HepG2 (cell line): ENCODE results near the gene ICOS. TPM values are rescaled to one million over a fixed set of nuclear protein-coding genes. Genes with fewer than 3 reads are reported as not detected.

Experiments
- ATAC-seq: fragments of 200-7000 bp; cut with Tn5 transposase; 3 replicates; pipeline ENCODE4 v1.9.1; 2020; ENCODE audit warnings: mild to moderate bottlenecking, moderate library complexity
- BruUV-seq: library from RNA; stranded (reverse); fragments of 400-500 nt; replicated peaks from 2 replicates; lab custom pipeline; 2021; lab: Mats Ljungman, UMichigan
- CTCF ChIA-PET: fragments of 300-600 bp; formaldehyde crosslinking; extraction: SDS; loops from one replicate; lab custom pipeline; 2021; ENCODE audit warnings: low total read pairs, inconsistent platforms, low intra/inter-chr PET ratio; lab: Yijun Ruan, JAX
- POLR2A ChIA-PET: fragments of 350-600 bp; sonication (Branson Sonifier 250); formaldehyde crosslinking; loops from one replicate; lab custom pipeline; 2020; ENCODE audit warnings: antibody characterized with exemption, inconsistent platforms; lab: Yijun Ruan, JAX
- DNase-seq: peaks from one replicate; pipeline ENCODE4 v3.0.0-alpha.2; 2015; ENCODE audit warnings: low spot score
- FAIRE-seq: peaks from 3 replicates; lab custom pipeline; 2011; peaks lifted over from hg19 to GRCh38; lab: Jason Lieb, UNC
- H2AFZ ChIP-seq: one replicate; pipeline ENCODE4 v1.6.1; 2011; ENCODE audit warnings: low read length, inconsistent platforms
- H3K27ac ChIP-seq: fragments of 300-600 bp; 3 replicates; pipeline ENCODE4 v1.8.0; 2011; ENCODE audit warnings: mixed run types, mild to moderate bottlenecking, mixed read lengths, low read length, inconsistent platforms; ENCODE audit not compliant: insufficient read depth; ENCODE audit errors: extremely low read length
- H3K27me3 ChIP-seq, 2 experiments: fragments of 200-600 bp in 1 of 2; 2 replicates in 1 of 2; 3 replicates in 1 of 2; pipeline versions ENCODE4 v1.6.0 to v1.8.0; 2011; ENCODE audit warnings: low read length in 2 of 2, mild to moderate bottlenecking in 2 of 2, moderate library complexity in 2 of 2, inconsistent platforms in 1 of 2; ENCODE audit not compliant: insufficient read depth in 2 of 2, control insufficient read depth in 1 of 2
- H3K36me3 ChIP-seq, 2 experiments: fragments of 200-600 bp in 1 of 2; replicated peaks in 1 of 2; 2 replicates in 1 of 2; 3 replicates in 1 of 2; pipeline versions ENCODE4 v1.5.1 to v1.8.0; 2011; ENCODE audit warnings: low read length in 2 of 2, inconsistent platforms in 1 of 2; ENCODE audit not compliant: insufficient read depth in 2 of 2, control insufficient read depth in 1 of 2
- H3K4me1 ChIP-seq: 2 replicates; pipeline ENCODE4 v1.5.1; 2012; ENCODE audit warnings: low read length, inconsistent platforms; ENCODE audit not compliant: insufficient read depth
- H3K4me2 ChIP-seq: 2 replicates; pipeline ENCODE4 v1.6.0; 2011; ENCODE audit warnings: low read depth, low read length, inconsistent platforms
- H3K4me3 ChIP-seq, 3 experiments: fragments of 200-600 bp in 1 of 3; sonication (generic), shearing (Covaris generic) in 1 of 3; replicated peaks in 1 of 3; 2 replicates each; pipeline ENCODE4 v1.5.1; 2011 to 2016; ENCODE audit warnings: low read length in 3 of 3, inconsistent platforms in 2 of 3, low read depth in 2 of 3, mild to moderate bottlenecking in 2 of 3, control low read depth in 1 of 3, mixed read lengths in 1 of 3; ENCODE audit not compliant: insufficient read depth in 1 of 3
- H3K79me2 ChIP-seq: one replicate; pipeline ENCODE4 v1.6.1; 2011; ENCODE audit warnings: low read length, inconsistent platforms; ENCODE audit not compliant: insufficient read depth
- H3K9ac ChIP-seq: 2 replicates; pipeline ENCODE4 v1.6.0; 2011; ENCODE audit warnings: mild to moderate bottlenecking, low read depth, low read length, inconsistent platforms; ENCODE audit not compliant: insufficient read depth
- H3K9me3 ChIP-seq: 2 replicates; pipeline ENCODE4 v1.5.1; 2012; ENCODE audit warnings: mild to moderate bottlenecking, low read length
- H4K20me1 ChIP-seq: 2 replicates; pipeline ENCODE4 v1.6.0; 2011; ENCODE audit warnings: inconsistent platforms, mild to moderate bottlenecking, low read length, moderate library complexity; ENCODE audit not compliant: insufficient read depth
- ARHGAP35 ChIP-seq: sonication (generic); formaldehyde crosslinking; IDR thresholded peaks from 2 replicates; pipeline ENCODE4 v1.9.0; 2022; ENCODE audit warnings: mild to moderate bottlenecking, inconsistent platforms, moderate library complexity, missing genetic modification reagents, borderline replicate concordance
- MEIS1 ChIP-seq: sonication (generic); formaldehyde crosslinking; IDR thresholded peaks from 2 replicates; pipeline ENCODE4 v1.9.0; 2021; ENCODE audit warnings: mild to moderate bottlenecking, missing genetic modification reagents, moderate library complexity, borderline replicate concordance
- POGZ ChIP-seq: sonication (generic); formaldehyde crosslinking; IDR thresholded peaks from 2 replicates; pipeline ENCODE4 v1.4.0; 2020; ENCODE audit warnings: mild to moderate bottlenecking, missing genetic modification reagents
- POLR2G ChIP-seq: fragments of 200-400 bp; formaldehyde crosslinking; IDR thresholded peaks from 2 replicates; pipeline ENCODE4 v1.6.1; 2018; ENCODE audit warnings: mild to moderate bottlenecking, low read depth, low read length, moderate library complexity
- SMAD9 ChIP-seq: sonication (generic); formaldehyde crosslinking; IDR thresholded peaks from 2 replicates; pipeline ENCODE4 v1.5.1; 2020; ENCODE audit warnings: mild to moderate bottlenecking, missing genetic modification reagents
- ZBTB42 ChIP-seq: sonication (generic); formaldehyde crosslinking; IDR thresholded peaks from 2 replicates; pipeline ENCODE4 v1.5.0; 2020; ENCODE audit warnings: mild to moderate bottlenecking, missing genetic modification reagents
- ZC3H13 ChIP-seq: sonication (generic); formaldehyde crosslinking; IDR thresholded peaks from 2 replicates; pipeline ENCODE4 v1.8.1; 2023; ENCODE audit warnings: mild to moderate bottlenecking, missing genetic modification reagents, moderate library complexity
- ZKSCAN8 ChIP-seq: IDR thresholded peaks from 2 replicates; pipeline ENCODE4 v1.6.1; 2016; ENCODE audit warnings: borderline replicate concordance, missing genetic modification reagents, missing compliant biosample characterization
- ZNF720 ChIP-seq: sonication (generic); formaldehyde crosslinking; IDR thresholded peaks from 2 replicates; pipeline ENCODE4 v1.4.0; 2020; ENCODE audit warnings: missing genetic modification reagents
- WGBS: methylation state at CpG from one replicate; pipeline ENCODE4 v1.1.6; 2017; ENCODE audit warnings: low lambda C conversion rate; 5-methylcytosine and 5-hydroxymethylcytosine counted together
- in situ Hi-C: cut with HindIII; loops from 2 replicates; pipeline ENCODE4 v1.10.0; 2017; ENCODE audit warnings: low pct_unique_long_range_greater_than_20kb; ENCODE audit not compliant: extremely low pct_ligation_motif_present
- intact Hi-C: fragments of 100-400 bp; cut with micrococcal nuclease; formaldehyde crosslinking; loops from one replicate; pipeline ENCODE4 v1.10.0; 2022; ENCODE audit not compliant: unreplicated experiment
- polyA plus RNA-seq, 8 experiments: library from polyadenylated mRNA; depleted of rRNA in 3 of 8; stranded (reverse) in 7 of 8; unstranded in 1 of 8; fragments of >200 nt; fragmentation: Illumina TruSeq in 4 of 8; extraction: Trizol in 4 of 8; gene quantifications; 2 replicates each; pipeline versions ENCODE4 v1.2.1 to v1.2.3, GENCODE V29; 2011 to 2016; ENCODE audit warnings: low read depth in 4 of 8, missing spikeins in 1 of 8, mixed read lengths in 1 of 8; ENCODE audit not compliant: insufficient read depth in 1 of 8
- total RNA-seq, 5 experiments: library from RNA; depleted of rRNA; stranded (reverse); fragments of >200 nt; fragmentation: Illumina TruSeq; extraction: Trizol; gene quantifications; 2 replicates each; pipeline ENCODE4 v1.2.3, GENCODE V29; 2016; ENCODE audit warnings: low read depth in 1 of 5
- TF ChIP-seq, protein P1 (sequence below): sonication (generic); formaldehyde crosslinking; IDR thresholded peaks from 2 replicates; pipeline ENCODE4 v1.5.0; 2020; ENCODE audit warnings: missing genetic modification reagents, mild to moderate bottlenecking, borderline replicate concordance
- TF ChIP-seq, protein P2 (sequence below): fragments of 450-650 bp; IDR thresholded peaks from 2 replicates; pipeline ENCODE4 v1.6.1; 2016
- TF ChIP-seq, protein P3 (sequence below): sonication (generic); formaldehyde crosslinking; IDR thresholded peaks from 2 replicates; pipeline ENCODE4 v1.4.0; 2020; ENCODE audit warnings: missing genetic modification reagents
- TF ChIP-seq, protein P4 (sequence below): sonication (generic); formaldehyde crosslinking; IDR thresholded peaks from 2 replicates; pipeline ENCODE4 v1.9.0; 2021; ENCODE audit warnings: missing genetic modification reagents, borderline replicate concordance

ICOS gene
- total and polyA plus RNA-seq, 2 of the 13 experiments (the other 11 are each of a cell fraction or from before 2014, with no cell fraction given), result not detected

DNA sequence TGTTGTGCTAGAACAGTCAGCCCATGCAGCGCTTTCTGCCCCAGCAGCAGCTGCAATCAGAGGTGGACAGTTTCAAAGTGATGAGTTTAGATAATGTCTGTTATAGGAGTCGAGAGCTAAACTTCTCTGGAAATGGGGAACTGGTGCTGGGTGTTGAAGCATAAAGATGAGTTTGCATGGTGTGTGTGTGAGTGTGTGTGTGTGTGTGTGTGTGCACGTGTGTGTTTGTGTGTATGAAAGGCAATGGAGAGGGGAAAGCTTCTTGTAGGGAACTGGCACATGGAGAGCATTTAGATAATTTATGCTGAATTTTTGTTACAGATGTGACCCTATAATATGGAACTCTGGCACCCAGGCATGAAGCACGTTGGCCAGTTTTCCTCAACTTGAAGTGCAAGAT lies 22.7 kb downstream of the ICOS start:
- no peak overlapping the region for H2AFZ ChIP-seq
- no peaks in the 10 kb centered on the region for H3K36me3 ChIP-seq
- TF ChIP-seq, protein P1, sequence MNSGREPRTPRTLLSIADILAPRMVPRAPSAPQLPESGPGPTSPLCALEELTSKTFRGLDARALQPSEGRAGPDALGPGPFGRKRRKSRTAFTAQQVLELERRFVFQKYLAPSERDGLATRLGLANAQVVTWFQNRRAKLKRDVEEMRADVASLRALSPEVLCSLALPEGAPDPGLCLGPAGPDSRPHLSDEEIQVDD (CRISPR knock-in tag), result no peak
- TF ChIP-seq, protein P2, sequence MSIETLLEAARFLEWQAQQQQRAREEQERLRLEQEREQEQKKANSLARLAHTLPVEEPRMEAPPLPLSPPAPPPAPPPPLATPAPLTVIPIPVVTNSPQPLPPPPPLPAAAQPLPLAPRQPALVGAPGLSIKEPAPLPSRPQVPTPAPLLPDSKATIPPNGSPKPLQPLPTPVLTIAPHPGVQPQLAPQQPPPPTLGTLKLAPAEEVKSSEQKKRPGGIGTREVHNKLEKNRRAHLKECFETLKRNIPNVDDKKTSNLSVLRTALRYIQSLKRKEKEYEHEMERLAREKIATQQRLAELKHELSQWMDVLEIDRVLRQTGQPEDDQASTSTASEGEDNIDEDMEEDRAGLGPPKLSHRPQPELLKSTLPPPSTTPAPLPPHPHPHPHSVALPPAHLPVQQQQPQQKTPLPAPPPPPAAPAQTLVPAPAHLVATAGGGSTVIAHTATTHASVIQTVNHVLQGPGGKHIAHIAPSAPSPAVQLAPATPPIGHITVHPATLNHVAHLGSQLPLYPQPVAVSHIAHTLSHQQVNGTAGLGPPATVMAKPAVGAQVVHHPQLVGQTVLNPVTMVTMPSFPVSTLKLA, result peak; percentile 51; the same call in 1 of the 2 replicates
- no peak for TF ChIP-seq ZNF720 (CRISPR knock-in tag)
- peaks cover 0 to 11% of the 10 kb centered on the region in 2 experiments; a peak in 3 of 5 replicates for H3K27me3 ChIP-seq
- no peak overlapping the region for H3K9ac ChIP-seq
- ATAC-seq (no peak), FAIRE-seq (no peak), DNase-seq (no peak)
- intact Hi-C loops (no loop called here), in situ Hi-C loops (no loop called here)
- no peaks in the 10 kb centered on the region for H3K4me1 ChIP-seq
- no peaks in the 10 kb centered on the region for H4K20me1 ChIP-seq
- H3K27ac ChIP-seq, result no peak overlapping the region
- no peak overlapping the region for H3K4me3 ChIP-seq
- no peaks in the 10 kb centered on the region for H3K79me2 ChIP-seq
- POLR2A ChIA-PET, result no interaction called here
- 8% methylated on average over 4 of the region's 4 CpGs for WGBS
- no TSS peak for BruUV-seq
- no peaks in the 10 kb centered on the region for H3K9me3 ChIP-seq
- CTCF ChIA-PET, result no interaction called here
- H3K4me2 ChIP-seq, result no peak overlapping the region

DNA sequence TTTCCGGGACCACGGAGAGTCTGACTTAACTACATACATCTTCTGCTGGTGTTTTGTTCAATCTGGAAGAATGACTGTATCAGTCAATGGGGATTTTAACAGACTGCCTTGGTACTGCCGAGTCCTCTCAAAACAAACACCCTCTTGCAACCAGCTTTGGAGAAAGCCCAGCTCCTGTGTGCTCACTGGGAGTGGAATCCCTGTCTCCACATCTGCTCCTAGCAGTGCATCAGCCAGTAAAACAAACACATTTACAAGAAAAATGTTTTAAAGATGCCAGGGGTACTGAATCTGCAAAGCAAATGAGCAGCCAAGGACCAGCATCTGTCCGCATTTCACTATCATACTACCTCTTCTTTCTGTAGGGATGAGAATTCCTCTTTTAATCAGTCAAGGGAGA lies 23.1 kb downstream of the ICOS start:
- POLR2A ChIA-PET, result no interaction called here
- ATAC-seq (no peak), FAIRE-seq (no peak), DNase-seq (no peak)
- H3K27ac ChIP-seq, result no peak overlapping the region
- no peak overlapping the region for H3K4me3 ChIP-seq
- no peak overlapping the region for H2AFZ ChIP-seq
- no peak overlapping the region for H3K4me2 ChIP-seq
- no peaks in the 10 kb centered on the region for H3K36me3 ChIP-seq
- H3K27me3 ChIP-seq, result peaks cover 0 to 11% of the 10 kb centered on the region in 2 experiments; a peak in 3 of 5 replicates
- H3K4me1 ChIP-seq, result no peaks in the 10 kb centered on the region
- no peaks in the 10 kb centered on the region for H4K20me1 ChIP-seq
- intact Hi-C loops, result no loop called here
- CTCF ChIA-PET, result no interaction called here
- BruUV-seq, result no TSS peak
- no peaks in the 10 kb centered on the region for H3K9me3 ChIP-seq
- in situ Hi-C loops, result no loop called here
- H3K79me2 ChIP-seq, result no peaks in the 10 kb centered on the region
- no peak overlapping the region for H3K9ac ChIP-seq
- 15% methylated on average over 4 of the region's 4 CpGs for WGBS
- TF ChIP-seq ZC3H13 (no peak), SMAD9 (CRISPR knock-in tag) (no peak), ZKSCAN8 (CRISPR knock-in tag) (no peak), ZBTB42 (CRISPR knock-in tag) (no peak), POGZ (CRISPR knock-in tag) (no peak), ARHGAP35 (CRISPR knock-in tag) (no peak), POLR2G (no peak), MEIS1 (CRISPR knock-in tag) (no peak)
- TF ChIP-seq, protein P3, sequence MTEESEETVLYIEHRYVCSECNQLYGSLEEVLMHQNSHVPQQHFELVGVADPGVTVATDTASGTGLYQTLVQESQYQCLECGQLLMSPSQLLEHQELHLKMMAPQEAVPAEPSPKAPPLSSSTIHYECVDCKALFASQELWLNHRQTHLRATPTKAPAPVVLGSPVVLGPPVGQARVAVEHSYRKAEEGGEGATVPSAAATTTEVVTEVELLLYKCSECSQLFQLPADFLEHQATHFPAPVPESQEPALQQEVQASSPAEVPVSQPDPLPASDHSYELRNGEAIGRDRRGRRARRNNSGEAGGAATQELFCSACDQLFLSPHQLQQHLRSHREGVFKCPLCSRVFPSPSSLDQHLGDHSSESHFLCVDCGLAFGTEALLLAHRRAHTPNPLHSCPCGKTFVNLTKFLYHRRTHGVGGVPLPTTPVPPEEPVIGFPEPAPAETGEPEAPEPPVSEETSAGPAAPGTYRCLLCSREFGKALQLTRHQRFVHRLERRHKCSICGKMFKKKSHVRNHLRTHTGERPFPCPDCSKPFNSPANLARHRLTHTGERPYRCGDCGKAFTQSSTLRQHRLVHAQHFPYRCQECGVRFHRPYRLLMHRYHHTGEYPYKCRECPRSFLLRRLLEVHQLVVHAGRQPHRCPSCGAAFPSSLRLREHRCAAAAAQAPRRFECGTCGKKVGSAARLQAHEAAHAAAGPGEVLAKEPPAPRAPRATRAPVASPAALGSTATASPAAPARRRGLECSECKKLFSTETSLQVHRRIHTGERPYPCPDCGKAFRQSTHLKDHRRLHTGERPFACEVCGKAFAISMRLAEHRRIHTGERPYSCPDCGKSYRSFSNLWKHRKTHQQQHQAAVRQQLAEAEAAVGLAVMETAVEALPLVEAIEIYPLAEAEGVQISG, result no peak
- TF ChIP-seq, protein P4, sequence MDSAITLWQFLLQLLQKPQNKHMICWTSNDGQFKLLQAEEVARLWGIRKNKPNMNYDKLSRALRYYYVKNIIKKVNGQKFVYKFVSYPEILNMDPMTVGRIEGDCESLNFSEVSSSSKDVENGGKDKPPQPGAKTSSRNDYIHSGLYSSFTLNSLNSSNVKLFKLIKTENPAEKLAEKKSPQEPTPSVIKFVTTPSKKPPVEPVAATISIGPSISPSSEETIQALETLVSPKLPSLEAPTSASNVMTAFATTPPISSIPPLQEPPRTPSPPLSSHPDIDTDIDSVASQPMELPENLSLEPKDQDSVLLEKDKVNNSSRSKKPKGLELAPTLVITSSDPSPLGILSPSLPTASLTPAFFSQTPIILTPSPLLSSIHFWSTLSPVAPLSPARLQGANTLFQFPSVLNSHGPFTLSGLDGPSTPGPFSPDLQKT (CRISPR knock-in tag), result no peak
